Trophoblast cell (in vitro differentiated cells and primary cell): ENCODE results near the gene ZNF891.

ENCODE experiments used
- DNase-seq, 2 donors: peaks; one replicate each; pipeline ENCODE4 v3.0.0-alpha.2; 2016
- H2AFZ ChIP-seq: 2 replicates; pipeline ENCODE4 v1.6.1; 2013; ENCODE audit warnings: low read length, moderate library complexity, mild to moderate bottlenecking; ENCODE audit not compliant: insufficient read depth, poor library complexity
- H2AK5ac ChIP-seq: 2 replicates; pipeline ENCODE4 v1.6.1; 2013; ENCODE audit warnings: mild to moderate bottlenecking, low read length
- H2BK120ac ChIP-seq: 2 replicates; pipeline ENCODE4 v1.6.1; 2013; ENCODE audit warnings: low read length, mild to moderate bottlenecking, moderate library complexity; ENCODE audit not compliant: insufficient read depth, poor library complexity
- H2BK12ac ChIP-seq: 2 replicates; pipeline ENCODE4 v1.6.1; 2013; ENCODE audit warnings: mild to moderate bottlenecking, low read length, moderate library complexity
- H2BK5ac ChIP-seq: 2 replicates; pipeline ENCODE4 v1.6.1; 2013; ENCODE audit warnings: low read length, low read depth, moderate library complexity, mild to moderate bottlenecking; ENCODE audit not compliant: poor library complexity
- H3K14ac ChIP-seq: 2 replicates; pipeline ENCODE4 v1.6.1; 2013; ENCODE audit warnings: mild to moderate bottlenecking, low read length
- H3K18ac ChIP-seq: 2 replicates; pipeline ENCODE4 v1.6.1; 2013; ENCODE audit warnings: mild to moderate bottlenecking, low read length
- H3K23ac ChIP-seq: 2 replicates; pipeline ENCODE4 v1.6.1; 2013; ENCODE audit warnings: low read length
- H3K27ac ChIP-seq: 2 replicates; pipeline ENCODE4 v1.5.1; 2013; ENCODE audit warnings: low read depth, mild to moderate bottlenecking, inconsistent platforms, low read length, moderate library complexity
- H3K27me3 ChIP-seq: 2 replicates; pipeline ENCODE4 v1.6.1; 2013; ENCODE audit warnings: inconsistent platforms, mild to moderate bottlenecking, low read length, moderate library complexity; ENCODE audit not compliant: insufficient read depth
- H3K36me3 ChIP-seq, 2 experiments: 1 replicate in 1 of 2; 2 replicates in 1 of 2; pipeline ENCODE4 v1.6.1; 2013; ENCODE audit warnings: low read length in 2 of 2, mild to moderate bottlenecking in 2 of 2, moderate library complexity in 1 of 2; ENCODE audit not compliant: insufficient read depth in 2 of 2, control insufficient read depth in 1 of 2
- H3K4ac ChIP-seq: 2 replicates; pipeline ENCODE4 v1.6.1; 2013; ENCODE audit warnings: low read depth, mild to moderate bottlenecking, low read length, moderate library complexity
- H3K4me1 ChIP-seq, 2 experiments: 1 replicate in 1 of 2; 2 replicates in 1 of 2; pipeline ENCODE4 v1.6.1; 2013; ENCODE audit warnings: low read length in 2 of 2, mild to moderate bottlenecking in 2 of 2, moderate library complexity in 1 of 2; ENCODE audit not compliant: insufficient read depth in 2 of 2, control insufficient read depth in 1 of 2
- H3K4me2 ChIP-seq: 2 replicates; pipeline ENCODE4 v1.6.1; 2013; ENCODE audit warnings: inconsistent platforms, mild to moderate bottlenecking, low read length, moderate library complexity
- H3K4me3 ChIP-seq: 2 replicates; pipeline ENCODE4 v1.5.1; 2013; ENCODE audit warnings: mild to moderate bottlenecking, low read depth, low read length, inconsistent platforms
- H3K79me1 ChIP-seq: one replicate; pipeline ENCODE4 v1.6.1; 2013; ENCODE audit warnings: low read length
- H3K79me2 ChIP-seq: 2 replicates; pipeline ENCODE4 v1.6.1; 2013; ENCODE audit warnings: low read length, mild to moderate bottlenecking; ENCODE audit not compliant: control insufficient read depth, insufficient read depth, poor library complexity
- H3K9ac ChIP-seq: 2 replicates; pipeline ENCODE4 v1.6.1; 2013; ENCODE audit warnings: mild to moderate bottlenecking, low read length
- H3K9me3 ChIP-seq: 2 replicates; pipeline ENCODE4 v1.6.1; 2013; ENCODE audit warnings: low read depth, mild to moderate bottlenecking, control low read depth, inconsistent platforms, low read length; ENCODE audit not compliant: insufficient read depth
- H4K12ac ChIP-seq: 2 replicates; pipeline ENCODE4 v1.6.1; 2013; ENCODE audit warnings: low read depth, mild to moderate bottlenecking, low read length, moderate library complexity
- H4K8ac ChIP-seq: 2 replicates; pipeline ENCODE4 v1.6.1; 2013; ENCODE audit warnings: low read depth, mild to moderate bottlenecking, low read length, moderate library complexity
- H4K91ac ChIP-seq: one replicate; pipeline ENCODE4 v1.6.1; 2013; ENCODE audit warnings: low read depth, mild to moderate bottlenecking, low read length, moderate library complexity
- WGBS: extraction: QIAGEN DNeasy Blood & Tissue Kit; methylation state at CpG from one replicate; pipeline ENCODE4 v1.1.7; 2013; ENCODE audit warnings: missing lambda C conversion rate; ENCODE audit not compliant: insufficient read length, insufficient coverage; ENCODE audit errors: extremely low coverage; 5-methylcytosine and 5-hydroxymethylcytosine counted together

Gene ZNF891

GRCh38 chr12:133081159-133081780, 48.8 kb downstream of the ZNF891 start:
- peaks cover 9% of the 10 kb centered on the region for H3K79me1 ChIP-seq
- H4K8ac ChIP-seq, result peak overlapping the region; percentile 94
- H2AK5ac ChIP-seq, result peak overlapping the region; percentile 29
- H3K23ac ChIP-seq, result no peak overlapping the region
- H3K9me3 ChIP-seq, result peaks cover 10% of the 10 kb centered on the region
- H2BK120ac ChIP-seq, result peak overlapping the region; percentile 34
- H3K4me1 ChIP-seq, result peaks cover 4 to 6% of the 10 kb centered on the region in 2 experiments
- H3K14ac ChIP-seq, result peak overlapping the region; percentile 71
- peak overlapping the region; percentile 94 for H3K4me3 ChIP-seq
- H3K4me2 ChIP-seq, result peak overlapping the region; percentile 61
- H3K4ac ChIP-seq, result peak overlapping the region; percentile 77
- H2BK12ac ChIP-seq, result peak overlapping the region; percentile 68
- DNase-seq, result no peak
- H3K9ac ChIP-seq, result peak overlapping the region; percentile 83
- peaks cover 15 to 20% of the 10 kb centered on the region in 2 experiments for H3K36me3 ChIP-seq
- H2BK5ac ChIP-seq, result peak overlapping the region; percentile 51
- H4K91ac ChIP-seq, result peak overlapping the region; percentile 62
- H3K18ac ChIP-seq, result peak overlapping the region; percentile 48
- peak overlapping the region; percentile 91 for H3K27ac ChIP-seq
- H3K27me3 ChIP-seq, result no peaks in the 10 kb centered on the region
- H2AFZ ChIP-seq, result peak overlapping the region; percentile 66
- WGBS, result no CpG with 5 or more reads among the region's 17 CpGs
- peaks cover 9% of the 10 kb centered on the region for H3K79me2 ChIP-seq
- H4K12ac ChIP-seq, result peak overlapping the region; percentile 37

GRCh38 chr12:133080368-133081158, 49.5 kb downstream of the ZNF891 start, which contains the start of gene ZNF140:
ZNF140 (plus strand) TSS chr12:133080923; CDS start chr12:133081321, 398 bp downstream.
- Histone ChIP-seq H3K27me3 (no peaks in the 10 kb centered on the region), H2AK5ac (peak within 1 kb of the TSS; percentile 29), H2BK120ac (peak within 1 kb of the TSS; percentile 89), H3K79me1 (peaks cover 9% of the 10 kb centered on the region), H3K14ac (peak within 1 kb of the TSS; percentile 96), H3K9ac (peak within 1 kb of the TSS; percentile 88), H3K4me1 (peaks cover 4 to 6% of the 10 kb centered on the region in 2 experiments), H3K4me3 (peak within 1 kb of the TSS; percentile 94), H3K23ac (no peak within 1 kb of the TSS), H3K4me2 (peak within 1 kb of the TSS; percentile 77), H3K27ac (peak within 1 kb of the TSS; percentile 95), H3K4ac (peak within 1 kb of the TSS; percentile 78), H2BK5ac (peak within 1 kb of the TSS; percentile 91), H4K12ac (peak within 1 kb of the TSS; percentile 97), H4K91ac (peak within 1 kb of the TSS; percentile 96), H4K8ac (peak within 1 kb of the TSS; percentile 99), H3K9me3 (peaks cover 11% of the 10 kb centered on the region), H2AFZ (peak within 1 kb of the TSS; percentile 72), H2BK12ac (peak within 1 kb of the TSS; percentile 68), H3K36me3 (peaks cover 14 to 15% of the 10 kb centered on the region in 2 experiments), H3K18ac (peak within 1 kb of the TSS; percentile 72), H3K79me2 (peaks cover 9% of the 10 kb centered on the region)
- no CpG with 5 or more reads among the region's 69 CpGs for WGBS
- DNase-seq, result peak; percentile 97 to 99

GRCh38 chr12:133080026-133080367, 50.1 kb downstream of the ZNF891 start:
- Histone ChIP-seq H3K4ac (no peak overlapping the region), H3K9me3 (peaks cover 12% of the 10 kb centered on the region), H3K36me3 (peaks cover 11 to 13% of the 10 kb centered on the region in 2 experiments), H3K18ac (peak overlapping the region; percentile 72), H2AK5ac (no peak overlapping the region), H3K9ac (no peak overlapping the region), H3K23ac (no peak overlapping the region), H2AFZ (peak overlapping the region; percentile 72), H2BK5ac (peak overlapping the region; percentile 91), H3K79me1 (peaks cover 9% of the 10 kb centered on the region), H3K79me2 (peaks cover 9% of the 10 kb centered on the region), H3K4me1 (peaks cover 4 to 6% of the 10 kb centered on the region in 2 experiments), H3K14ac (peak overlapping the region; percentile 96), H3K4me2 (peak overlapping the region; percentile 77), H4K12ac (peak overlapping the region; percentile 97), H4K8ac (peak overlapping the region; percentile 99), H2BK120ac (no peak overlapping the region), H3K27me3 (no peaks in the 10 kb centered on the region), H3K27ac (peak overlapping the region; percentile 95), H2BK12ac (no peak overlapping the region), H4K91ac (peak overlapping the region; percentile 96), H3K4me3 (peak overlapping the region; percentile 94)
- peak; percentile 99 to 100 for DNase-seq
- WGBS, result no CpG with 5 or more reads among the region's 22 CpGs

- H3K27me3 ChIP-seq, result no peaks in the 10 kb centered on the region
- no CpG with 5 or more reads among the region's 2 CpGs for WGBS
- H3K4me3 ChIP-seq, result no peak overlapping the region
- no peak overlapping the region for H3K4ac ChIP-seq
- no peak overlapping the region for H2BK5ac ChIP-seq
- H4K12ac ChIP-seq, result no peak overlapping the region
- DNase-seq, result no peak
- no peak overlapping the region for H4K91ac ChIP-seq
- H3K18ac ChIP-seq, result no peak overlapping the region
- H2AFZ ChIP-seq, result no peak overlapping the region
- peaks cover 0 to 2% of the 10 kb centered on the region in 2 experiments for H3K36me3 ChIP-seq
- H2BK120ac ChIP-seq, result no peak overlapping the region
- no peaks in the 10 kb centered on the region for H3K4me1 ChIP-seq
- peaks cover 15% of the 10 kb centered on the region for H3K9me3 ChIP-seq
- no peaks in the 10 kb centered on the region for H3K79me2 ChIP-seq
- H3K9ac ChIP-seq, result no peak overlapping the region
- no peak overlapping the region for H3K23ac ChIP-seq
- H3K79me1 ChIP-seq, result no peaks in the 10 kb centered on the region
- H3K14ac ChIP-seq, result no peak overlapping the region
- no peak overlapping the region for H3K27ac ChIP-seq
- H4K8ac ChIP-seq, result no peak overlapping the region
- no peak overlapping the region for H2BK12ac ChIP-seq
- H2AK5ac ChIP-seq, result no peak overlapping the region
- H3K4me2 ChIP-seq, result no peak overlapping the region
Measured at GRCh38 chr12:133073836-133074235, 56.2 kb downstream of the ZNF891 start.
